OCI-M2 (cell line): ENCODE measurements around the gene BICD1.

Source experiments
- DNase-seq: peaks from one replicate; lab custom pipeline; 2025; ENCODE audit not compliant: unreplicated experiment; lab: John Stamatoyannopoulos, UW

The BICD1 gene

GRCh38 chr12:32398816-32399369 is 292.2 kb downstream of the BICD1 start:
- DNase-seq, result no peak

- DNase-seq, result no peak
Observed at GRCh38 chr12:32399370-32400113, 292.9 kb downstream of the BICD1 start, which contains the start of gene FGD4. TSS of gene FGD4 (plus strand) at chr12:32399558.

GRCh38 chr12:32400114-32400672 is 293.5 kb downstream of the BICD1 start:
- DNase-seq, result no peak

GRCh38 chr12:32400866-32401265 is 294.2 kb downstream of the BICD1 start:
- no peak for DNase-seq

GRCh38 chr12:32402170-32402569 is 295.5 kb downstream of the BICD1 start:
- no peak for DNase-seq

GRCh38 chr12:32402946-32403345 is 296.3 kb downstream of the BICD1 start:
- DNase-seq, result no peak

GRCh38 chr12:32407795-32408194 is 301.1 kb downstream of the BICD1 start:
- DNase-seq, result no peak

- DNase-seq, result no peak
Observed at GRCh38 chr12:32413412-32413811, 306.8 kb downstream of the BICD1 start.

- no peak for DNase-seq
Observed at GRCh38 chr12:32418221-32418620, 311.6 kb downstream of the BICD1 start.

GRCh38 chr12:32418903-32419519 is 312.4 kb downstream of the BICD1 start:
- no peak for DNase-seq

- no peak for DNase-seq
Observed at GRCh38 chr12:32419520-32419960, 312.9 kb downstream of the BICD1 start.

GRCh38 chr12:32420356-32420755 is 313.7 kb downstream of the BICD1 start:
- no peak for DNase-seq

- DNase-seq, result no peak
Observed at GRCh38 chr12:32423559-32423958, 316.9 kb downstream of the BICD1 start.

- DNase-seq, result no peak
Observed at GRCh38 chr12:32431025-32431424, 324.4 kb downstream of the BICD1 start.
